HG02623 (cell line): ENCODE results near the gene ACTL6A.
"Not testable (repeated sequence)": the region's sequence is repeated elsewhere in the genome, so short reads cannot be mapped to it uniquely, and the experiment has no call there.

Source experiments
- ATAC-seq: cut with Tn5 transposase; IDR thresholded peaks from one replicate; pipeline ENCODE4 v1.9.1; 2021; ENCODE audit warnings: moderate library complexity; ENCODE audit not compliant: unreplicated experiment

The ACTL6A gene

DNA sequence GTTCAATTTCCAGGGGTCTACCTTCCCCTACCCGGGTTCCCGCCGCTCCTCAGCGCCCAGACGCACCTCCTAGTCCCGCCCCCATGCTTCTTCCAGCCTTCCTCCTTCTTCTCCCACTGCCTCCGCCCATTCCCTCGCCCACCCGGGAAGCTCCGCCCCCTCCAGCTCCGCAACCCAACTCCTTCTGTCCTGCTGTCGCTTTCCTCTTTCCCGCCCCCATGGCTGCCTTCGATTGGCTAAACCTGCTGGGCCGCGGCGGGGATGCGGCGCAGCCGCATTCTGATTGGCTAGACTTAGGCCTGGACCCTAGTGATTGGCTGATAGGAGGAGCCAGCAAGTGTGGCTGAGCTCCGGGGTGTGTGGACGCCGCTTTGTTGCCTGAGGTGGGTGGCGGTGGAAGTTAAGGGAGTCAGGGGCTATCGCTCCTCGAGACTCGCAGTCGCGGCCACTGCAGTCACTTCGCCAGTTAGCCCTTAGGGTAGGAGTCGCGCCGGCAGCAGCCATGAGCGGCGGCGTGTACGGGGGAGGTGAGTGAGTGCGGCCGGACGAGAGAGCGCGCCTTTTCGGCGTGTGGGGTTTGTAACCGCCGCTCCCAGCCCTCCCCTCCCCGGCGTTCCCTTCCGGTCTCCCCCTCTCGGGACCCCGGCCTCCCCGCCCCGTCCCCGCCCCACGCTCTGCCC is at the start of gene ACTL6A:
TSS of gene ACTL6A (plus strand) at position 336 of the 680 bp plus-strand sequence. CDS start at position 503, 167 bp downstream.
- peak; percentile 96 for ATAC-seq

DNA sequence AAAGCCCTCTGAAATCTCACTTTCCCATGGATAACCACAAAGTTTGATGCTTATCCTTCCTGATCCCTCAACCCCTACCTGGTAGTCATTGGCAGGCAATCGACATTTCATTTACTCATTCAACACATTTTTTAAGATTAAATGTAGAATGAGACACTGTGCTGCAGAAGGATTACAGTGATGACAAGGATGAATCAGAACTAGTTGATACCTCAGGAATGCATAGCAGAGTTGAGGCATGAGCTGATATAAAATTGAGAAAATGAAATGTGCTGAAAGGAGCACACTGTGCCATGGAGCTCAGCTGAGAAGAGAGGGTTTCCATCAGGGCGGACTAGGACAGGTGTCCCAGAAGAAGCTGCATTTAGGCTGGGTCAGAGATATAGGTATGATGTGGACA is 48.9 kb upstream of the ACTL6A start:
- ATAC-seq, result no peak

DNA sequence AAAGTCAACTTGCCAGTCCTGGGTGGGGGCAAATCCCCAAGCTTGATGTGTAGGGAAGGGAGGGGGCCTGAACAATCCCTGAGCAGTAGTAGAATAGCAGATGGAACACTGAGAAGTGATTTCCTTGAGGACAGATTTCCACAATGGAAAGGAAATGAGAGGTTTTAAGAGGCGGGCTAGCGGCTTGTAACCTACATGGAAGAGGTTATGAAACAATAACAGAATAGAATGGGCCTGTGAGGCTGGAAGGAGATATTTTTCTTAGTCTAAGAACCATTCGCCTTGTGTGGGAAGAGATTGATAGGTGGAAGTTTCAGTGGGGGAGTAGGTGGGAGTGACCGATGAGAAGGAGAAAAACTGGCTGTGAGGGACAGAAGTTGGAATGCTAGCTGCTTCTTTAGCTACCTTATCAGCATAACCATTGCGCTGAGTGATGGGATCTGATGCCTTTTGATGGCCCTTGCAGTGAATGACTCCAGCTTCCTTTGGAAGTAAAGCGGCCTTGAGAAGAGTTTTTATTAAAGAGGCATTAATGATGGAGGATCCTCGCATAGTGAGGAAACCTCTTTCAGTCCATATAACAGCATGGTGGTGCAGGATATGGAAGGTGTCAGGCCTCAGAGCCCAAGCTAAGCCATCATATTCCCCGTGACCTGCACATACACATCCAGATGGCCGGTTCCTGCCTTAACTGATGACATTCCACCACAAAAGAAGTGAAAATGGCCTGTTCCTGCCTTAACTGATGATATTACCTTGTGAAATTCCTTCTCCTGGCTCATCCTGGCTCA is 46.1 kb upstream of the ACTL6A start:
- ATAC-seq, result not testable (repeated sequence)

DNA sequence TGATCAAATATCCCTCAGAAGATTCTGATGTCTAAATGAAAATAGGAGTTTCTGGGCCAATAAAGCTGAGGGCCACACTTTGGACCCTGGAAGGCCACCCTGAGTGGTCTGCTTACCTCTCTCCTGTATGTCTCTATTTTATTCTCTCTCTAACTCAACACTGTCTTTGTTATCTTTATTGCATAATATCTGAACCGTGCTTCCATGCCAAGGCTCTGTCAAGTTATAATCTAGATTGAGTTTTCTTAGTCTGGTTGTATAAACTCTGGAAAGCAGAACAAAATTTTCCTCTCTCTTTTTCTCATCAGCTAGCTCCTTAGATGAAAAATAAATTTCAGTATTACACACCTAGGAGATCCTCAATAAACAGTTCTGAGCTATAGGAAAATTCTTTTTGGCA is 36.2 kb upstream of the ACTL6A start:
- ATAC-seq, result no peak

DNA sequence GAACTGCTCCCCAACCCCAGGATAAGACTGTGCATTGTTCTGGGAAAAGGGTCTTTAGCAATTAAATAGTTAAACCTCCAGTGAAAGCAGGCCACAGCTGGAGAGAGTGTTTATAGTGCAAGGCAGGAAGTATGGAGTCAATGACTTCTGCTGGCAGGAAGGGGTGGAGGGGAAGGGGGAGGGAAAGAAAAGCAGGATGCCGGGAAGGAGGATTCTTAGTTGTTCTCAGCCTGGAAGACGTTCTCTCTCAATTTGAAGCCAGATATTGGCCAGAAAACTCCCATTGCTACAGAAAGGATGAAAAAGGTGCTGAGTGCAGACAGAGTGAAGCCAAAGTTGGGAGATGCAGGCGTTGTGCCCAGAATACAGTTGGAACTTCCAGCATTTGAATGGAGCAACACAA is 35.7 kb upstream of the ACTL6A start:
- no peak for ATAC-seq

DNA sequence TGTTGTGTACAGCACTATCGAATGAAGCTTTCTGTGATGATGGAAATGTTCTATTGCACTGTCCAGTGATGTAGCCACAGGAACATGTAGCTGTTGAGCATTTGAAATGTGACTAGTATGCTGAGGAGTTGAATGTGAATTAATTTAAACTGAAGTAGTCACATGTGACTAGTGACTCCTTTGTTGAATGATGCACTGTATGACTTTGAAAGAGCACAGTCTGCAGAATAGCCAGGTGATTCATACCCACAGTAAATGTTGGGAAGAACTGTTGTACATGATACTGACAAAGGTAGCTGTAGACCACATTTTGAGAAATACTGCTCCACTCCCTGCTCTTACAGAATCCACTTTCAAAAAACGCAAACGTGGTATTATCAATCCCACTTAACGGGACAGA is 34.0 kb upstream of the ACTL6A start:
- ATAC-seq, result no peak

DNA sequence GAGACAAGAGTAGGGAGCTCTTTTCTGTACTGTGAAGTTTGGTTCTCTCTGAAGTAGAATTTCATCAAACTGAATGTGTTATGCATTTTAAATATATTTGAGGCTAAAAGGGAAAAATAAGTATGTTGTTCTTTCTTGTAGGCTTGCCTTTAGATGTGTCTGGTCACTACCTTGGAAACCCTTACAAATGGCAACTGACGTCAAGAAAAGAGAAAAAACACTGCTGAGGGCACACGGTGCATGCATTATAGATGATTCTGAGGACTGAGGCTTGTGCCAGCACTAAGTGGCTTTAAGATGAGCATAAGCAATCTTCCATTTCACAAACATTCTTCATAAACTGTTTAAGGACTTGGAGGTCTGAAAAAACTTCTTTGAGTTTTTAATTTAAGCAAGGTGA is 31.1 kb upstream of the ACTL6A start:
- ATAC-seq, result no peak

DNA sequence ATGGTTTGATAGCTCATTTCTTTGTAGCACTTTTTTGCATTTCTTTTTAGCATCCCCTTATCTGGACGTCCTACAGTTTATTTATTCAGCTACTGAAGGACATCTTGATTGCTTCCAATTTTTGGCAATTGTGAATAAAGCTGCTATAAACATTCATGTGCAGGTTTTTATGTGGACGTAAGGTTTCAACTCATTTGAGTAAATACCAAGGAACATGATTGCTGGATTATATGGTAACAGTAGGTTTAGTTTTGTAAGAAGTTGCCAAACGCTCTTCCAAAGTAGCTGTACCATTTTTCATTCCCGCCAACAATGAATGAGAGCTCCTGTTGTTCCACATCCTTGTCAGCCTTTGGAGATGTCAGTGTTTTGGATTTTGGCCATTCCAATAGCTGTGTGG is 29.5 kb upstream of the ACTL6A start:
- no peak for ATAC-seq

DNA sequence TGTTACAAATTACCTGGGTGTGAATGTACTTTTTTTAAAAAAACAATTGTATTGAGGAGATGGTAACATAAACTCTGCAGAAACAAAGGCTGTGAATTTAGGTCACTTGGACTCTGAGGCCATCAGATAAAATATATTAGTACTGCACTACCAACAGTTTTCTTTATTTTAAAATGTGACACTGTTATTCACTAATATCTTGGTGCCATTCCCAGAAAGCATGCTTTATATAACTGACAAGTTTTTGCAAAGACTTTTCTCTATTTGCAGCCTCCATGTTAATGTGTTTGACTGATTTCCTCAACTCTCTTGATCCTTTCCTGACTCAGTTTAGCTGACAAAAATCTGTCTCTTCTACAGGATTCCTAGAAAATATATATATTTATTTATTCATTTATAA is 26.5 kb upstream of the ACTL6A start:
- ATAC-seq, result no peak

DNA sequence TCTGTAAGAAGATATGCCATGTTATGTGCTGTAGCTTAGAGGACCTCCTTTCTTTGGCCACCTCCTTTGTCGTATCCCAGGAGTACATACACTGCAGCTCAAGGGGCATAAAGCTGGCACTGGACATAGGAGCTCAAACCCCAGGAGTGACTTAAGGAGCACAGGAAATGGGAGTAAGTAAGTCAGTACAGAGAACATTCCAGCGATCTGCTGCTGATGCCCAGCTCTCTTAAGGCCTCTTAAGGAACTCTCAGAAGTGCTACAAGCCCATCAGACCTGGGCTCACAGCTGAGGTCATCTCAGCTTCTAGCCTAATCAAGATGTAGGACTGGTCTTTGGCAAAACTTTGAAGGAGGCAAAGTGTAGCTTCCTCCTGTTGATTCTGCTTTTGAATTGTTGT is 21.6 kb upstream of the ACTL6A start:
- ATAC-seq, result no peak

DNA sequence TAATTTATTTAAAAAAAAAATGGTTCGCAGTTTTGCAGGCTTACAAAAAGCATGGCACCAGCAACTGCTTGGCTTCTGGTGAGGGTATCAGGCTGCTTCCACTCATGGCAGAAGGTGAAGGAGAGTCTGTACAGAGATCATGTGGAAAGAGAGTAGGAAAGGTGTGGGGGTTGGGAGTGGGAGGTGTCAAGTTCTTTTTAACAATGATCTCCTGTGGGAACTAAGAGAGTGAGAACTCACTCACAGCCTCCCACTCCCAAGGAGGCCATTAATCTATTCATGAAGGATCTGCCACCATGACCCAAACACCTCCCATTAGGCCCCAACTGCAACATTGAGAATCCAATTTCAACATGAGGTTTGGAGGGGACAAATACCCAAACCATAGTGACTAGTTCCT is 21.1 kb upstream of the ACTL6A start:
- no peak for ATAC-seq

DNA sequence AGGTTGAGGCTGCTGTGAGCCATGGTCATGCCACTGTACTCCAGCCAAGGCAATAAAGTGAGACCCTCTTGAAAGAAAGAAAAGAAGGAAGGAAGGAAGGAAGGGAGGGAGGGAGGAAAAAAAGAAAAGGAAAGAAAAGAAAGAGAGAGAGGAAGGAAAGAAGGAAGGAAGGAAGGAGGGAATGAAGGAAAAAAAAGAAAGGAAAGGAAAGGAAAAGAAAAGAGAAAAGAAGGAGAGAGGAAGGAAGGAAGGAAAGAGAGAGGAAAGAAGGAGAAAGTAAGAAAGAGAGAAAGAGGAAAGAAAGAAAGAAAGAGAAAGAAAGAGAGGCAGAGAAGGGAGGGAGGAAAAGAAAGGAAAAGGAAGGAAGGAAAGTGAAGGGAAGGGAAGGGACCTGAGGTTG is 20.4 kb upstream of the ACTL6A start:
- ATAC-seq, result no peak

DNA sequence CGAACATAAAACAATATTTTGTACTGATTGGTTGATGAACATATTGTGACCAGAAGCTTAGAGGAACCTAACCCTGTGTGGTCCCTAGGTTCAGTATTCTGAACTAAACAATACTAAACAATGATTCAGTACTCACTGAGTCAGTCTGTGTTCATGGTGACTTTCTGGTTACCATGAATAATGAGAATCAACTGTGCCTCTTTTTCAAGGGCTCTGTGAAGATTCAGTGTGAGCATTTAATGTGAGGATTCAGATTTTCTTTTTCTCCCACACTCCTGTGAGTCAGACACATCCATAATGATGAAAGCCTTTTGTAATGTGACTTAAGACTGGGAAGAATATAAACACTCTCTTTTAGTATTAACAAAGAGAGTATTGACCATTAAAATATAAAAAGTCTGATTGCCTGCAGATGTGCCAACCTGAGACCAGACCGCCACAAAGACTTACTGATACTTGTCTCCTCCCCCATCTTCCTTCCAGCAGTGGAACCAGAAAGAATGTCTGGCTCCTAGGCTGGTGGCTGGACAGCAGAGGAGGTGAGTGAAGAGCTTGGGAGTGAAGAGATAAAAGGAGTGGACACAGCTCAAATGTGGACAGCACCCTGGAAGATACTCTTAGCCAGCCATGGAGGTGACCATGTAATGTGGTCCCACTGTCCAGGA is 17.6 kb upstream of the ACTL6A start:
- ATAC-seq, result no peak

DNA sequence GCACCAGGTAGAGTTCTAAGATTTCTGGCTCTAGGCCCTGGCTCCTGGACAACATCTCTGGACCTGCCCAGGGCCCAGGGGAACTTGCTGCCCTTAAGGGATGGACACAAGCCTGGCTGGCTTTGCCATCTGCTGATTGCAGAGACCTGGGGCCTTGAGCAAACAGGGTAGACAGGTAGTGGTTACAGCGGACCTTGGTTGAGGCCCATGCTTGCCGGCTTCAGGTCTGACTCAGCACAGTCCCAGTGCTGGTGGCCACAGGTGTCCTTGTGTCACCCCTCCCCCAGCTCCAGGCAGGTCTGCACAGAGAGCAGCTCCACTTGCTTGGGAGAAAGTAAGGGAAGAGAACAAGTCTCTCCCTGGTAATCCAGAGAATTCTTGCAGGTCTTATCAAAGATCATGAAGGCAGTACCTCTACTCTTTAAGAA is 15.9 kb upstream of the ACTL6A start:
- ATAC-seq, result no peak

DNA sequence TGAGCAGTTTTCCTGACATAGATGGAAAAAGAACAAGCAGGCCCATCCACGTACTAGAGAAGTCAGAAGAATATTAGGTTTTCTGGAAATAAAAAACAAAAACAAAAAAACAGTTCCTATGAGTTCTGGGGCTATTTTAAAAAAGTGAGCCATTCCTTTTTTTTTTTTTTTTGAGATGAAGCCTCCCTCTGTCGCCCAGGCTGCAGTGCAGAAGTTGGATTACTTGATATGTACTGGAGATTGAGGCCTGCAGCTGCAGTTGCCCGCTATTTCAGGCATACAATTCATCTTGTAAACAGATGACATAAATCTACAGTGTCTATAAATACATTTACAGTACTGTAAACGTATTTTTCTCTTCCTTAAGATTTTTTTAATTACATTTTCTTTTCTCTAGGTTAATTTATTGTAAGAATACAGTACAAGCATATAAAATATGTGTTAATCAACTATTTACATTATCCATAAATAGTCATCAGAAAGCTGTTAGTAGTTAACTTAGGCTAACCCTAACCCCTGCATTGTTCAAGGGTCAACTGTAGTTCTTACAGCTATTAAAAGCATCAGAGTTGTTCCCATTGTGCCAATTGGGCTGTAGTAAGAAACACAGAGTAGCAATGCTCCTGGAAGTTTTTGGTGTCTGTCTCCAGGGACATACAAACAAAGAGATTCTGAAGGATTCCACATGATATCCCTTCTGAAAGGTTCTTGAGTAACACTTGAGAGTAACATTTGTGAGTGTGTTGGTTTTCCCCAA is 11.2 kb upstream of the ACTL6A start:
- no peak for ATAC-seq

DNA sequence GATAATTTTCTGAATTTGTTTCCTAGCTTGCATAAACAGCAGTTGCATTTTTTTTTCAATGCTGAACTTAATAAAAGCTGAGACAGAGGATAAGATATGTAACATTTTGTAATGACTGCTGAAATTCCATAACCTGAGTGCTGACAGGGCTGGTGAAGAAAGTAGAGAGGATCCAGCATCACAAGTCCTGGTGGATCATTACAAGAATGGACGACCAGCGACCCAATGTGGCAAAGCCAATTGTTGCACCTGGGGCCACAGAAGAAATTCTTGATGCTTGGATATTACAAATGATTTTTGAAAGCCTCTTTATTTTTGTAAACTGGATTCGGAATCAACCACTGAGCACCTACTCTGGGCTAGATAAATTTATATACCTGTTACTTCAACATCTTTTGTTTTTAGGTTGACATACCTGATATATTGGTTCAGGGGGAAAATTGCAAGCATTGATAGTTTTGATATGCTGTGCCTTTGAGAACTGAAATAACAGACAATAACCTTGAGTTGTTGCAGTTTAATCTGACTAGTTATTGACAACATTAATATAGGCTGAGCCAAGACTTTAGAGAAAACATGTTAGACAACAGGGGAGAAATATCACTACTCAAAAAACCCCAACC is 3.9 kb upstream of the ACTL6A start:
- no peak for ATAC-seq

DNA sequence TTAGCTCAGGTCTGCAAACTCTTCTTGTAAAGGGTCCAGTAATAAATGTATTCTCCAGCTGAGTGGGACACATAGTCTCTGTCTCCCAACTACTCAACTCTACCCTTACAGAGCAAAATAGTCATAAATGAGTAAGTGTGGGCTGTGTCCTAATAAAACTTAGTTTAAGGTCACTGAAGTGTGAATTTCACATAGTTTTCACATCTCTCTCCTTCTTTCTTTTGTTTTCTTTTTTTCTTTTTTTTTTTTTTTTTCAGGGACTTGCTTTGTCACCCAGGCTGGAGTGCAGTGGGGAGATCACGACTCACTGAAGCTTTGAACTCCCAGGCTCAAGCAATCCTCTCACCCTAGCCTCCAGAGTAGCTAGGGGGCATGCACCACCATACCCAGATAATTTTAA is 1.9 kb upstream of the ACTL6A start:
- no peak for ATAC-seq

DNA sequence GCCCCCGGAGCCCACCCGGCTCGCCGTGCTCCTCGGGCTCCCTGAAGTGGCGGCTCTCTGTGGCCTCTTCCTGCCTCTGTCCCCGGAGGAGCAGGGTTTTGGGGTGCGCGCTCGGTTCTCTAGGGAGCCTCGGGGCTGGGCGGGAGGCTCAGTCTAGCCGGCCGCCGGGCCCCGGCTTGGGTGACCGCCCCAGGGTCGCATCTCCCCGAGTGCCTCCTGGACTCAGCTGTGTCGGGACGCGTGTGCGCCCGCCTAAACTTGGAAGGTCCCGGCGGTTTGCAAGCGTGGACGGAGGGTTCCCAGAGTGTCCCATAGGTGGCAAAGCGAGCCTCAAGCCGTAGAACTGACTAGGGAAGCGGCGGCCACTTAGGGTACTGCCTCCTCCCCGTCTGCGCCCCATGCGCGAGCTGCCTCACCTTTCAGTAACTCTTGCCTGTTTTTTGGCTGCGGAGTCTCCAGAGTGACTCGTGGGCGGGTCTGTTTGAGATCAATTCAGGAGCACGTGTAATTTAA is 601 bp downstream of the ACTL6A start:
- ATAC-seq, result peak; percentile 33

DNA sequence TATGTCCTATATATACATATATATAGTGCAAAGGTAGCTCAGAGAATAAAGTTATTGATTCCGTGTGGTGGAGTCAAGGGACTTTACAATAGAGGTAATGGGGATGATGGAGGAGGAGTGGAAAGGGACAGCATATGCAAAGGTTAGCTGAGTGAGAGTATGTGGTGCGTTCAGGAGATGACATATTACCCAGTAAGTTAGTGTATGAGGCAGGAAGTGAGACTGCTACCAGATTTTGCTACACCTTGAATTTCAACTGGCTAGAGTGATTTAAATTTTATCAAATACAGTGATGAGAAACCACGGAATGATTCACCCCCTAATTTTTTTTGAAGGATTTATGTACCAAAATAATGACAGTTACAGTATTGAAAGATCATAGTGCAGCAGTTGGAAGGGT is 2.8 kb downstream of the ACTL6A start:
- ATAC-seq, result no peak

DNA sequence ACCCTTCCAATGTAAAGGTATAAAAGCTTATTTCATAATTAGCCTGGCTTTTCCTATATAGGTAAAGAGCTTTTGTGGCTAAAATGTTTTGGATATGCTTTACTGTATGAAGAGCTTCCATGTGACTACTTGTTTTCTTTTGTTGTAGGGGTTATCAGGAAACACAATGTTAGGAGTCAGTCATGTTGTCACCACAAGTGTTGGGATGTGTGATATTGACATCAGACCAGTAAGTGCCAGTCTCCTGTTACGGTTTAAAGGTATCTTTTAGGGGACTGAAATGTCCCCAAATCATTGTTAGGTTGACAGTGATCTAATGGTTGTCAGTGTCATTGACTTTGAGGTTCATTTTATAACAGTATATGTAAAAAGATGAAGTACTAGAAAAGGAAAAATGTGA is 18.3 kb downstream of the ACTL6A start:
- no peak for ATAC-seq

DNA sequence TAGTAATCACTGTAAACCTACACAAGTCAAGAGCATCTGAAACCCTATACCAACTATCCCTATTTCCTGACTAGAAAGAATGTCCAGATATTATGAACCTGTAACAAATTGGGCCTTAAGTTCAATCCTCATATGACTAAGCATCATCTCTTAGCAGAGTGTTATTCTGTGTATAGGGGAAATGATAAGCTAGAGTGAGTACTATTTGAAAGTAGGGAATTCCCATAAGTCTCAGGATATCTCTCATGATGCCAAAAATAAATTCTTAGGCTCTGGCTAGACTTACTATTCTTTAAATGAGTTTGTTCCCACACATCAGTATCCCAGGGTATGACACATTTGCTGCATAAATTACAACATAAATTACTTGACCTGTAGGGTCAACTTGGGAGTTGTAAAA is 26.4 kb downstream of the ACTL6A start:
- peak; percentile 54 for ATAC-seq
